HG03095 (cell line): ENCODE results near the gene VSTM5.
"Not testable (repeated sequence)": the region's sequence is repeated elsewhere in the genome, so short reads cannot be mapped to it uniquely, and the experiment has no call there.

Experiments
- ATAC-seq: cut with Tn5 transposase; IDR thresholded peaks from one replicate; pipeline ENCODE4 v1.9.1; 2021; ENCODE audit warnings: moderate library complexity; ENCODE audit not compliant: unreplicated experiment

VSTM5 gene, protein sequence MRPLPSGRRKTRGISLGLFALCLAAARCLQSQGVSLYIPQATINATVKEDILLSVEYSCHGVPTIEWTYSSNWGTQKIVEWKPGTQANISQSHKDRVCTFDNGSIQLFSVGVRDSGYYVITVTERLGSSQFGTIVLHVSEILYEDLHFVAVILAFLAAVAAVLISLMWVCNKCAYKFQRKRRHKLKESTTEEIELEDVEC

DNA sequence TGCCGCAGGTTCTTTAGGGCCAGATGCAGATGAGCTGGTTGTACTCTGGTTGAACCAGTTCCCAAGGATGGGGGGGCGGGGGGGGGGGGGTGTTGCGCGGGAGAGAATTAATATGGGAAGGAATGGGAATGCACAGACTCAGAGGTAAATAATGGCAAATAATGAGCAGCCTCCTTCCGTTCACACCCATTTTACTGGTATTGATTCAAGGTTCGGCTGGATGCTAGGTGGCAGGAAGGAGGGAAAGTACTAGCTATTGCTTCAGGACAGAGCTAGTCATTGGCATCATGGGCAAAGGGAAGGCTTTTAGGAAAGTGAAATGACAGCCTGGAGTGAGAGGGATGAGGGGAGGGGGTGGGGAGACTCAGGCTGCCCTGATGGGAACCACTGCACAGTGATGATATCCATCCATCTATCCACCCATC lies at the start of gene VSTM5:
VSTM5 (minus strand) TSS at position 25 of the 425 bp plus-strand sequence. CDS start 116 bp downstream, outside the sequence.
- no peak for ATAC-seq

DNA sequence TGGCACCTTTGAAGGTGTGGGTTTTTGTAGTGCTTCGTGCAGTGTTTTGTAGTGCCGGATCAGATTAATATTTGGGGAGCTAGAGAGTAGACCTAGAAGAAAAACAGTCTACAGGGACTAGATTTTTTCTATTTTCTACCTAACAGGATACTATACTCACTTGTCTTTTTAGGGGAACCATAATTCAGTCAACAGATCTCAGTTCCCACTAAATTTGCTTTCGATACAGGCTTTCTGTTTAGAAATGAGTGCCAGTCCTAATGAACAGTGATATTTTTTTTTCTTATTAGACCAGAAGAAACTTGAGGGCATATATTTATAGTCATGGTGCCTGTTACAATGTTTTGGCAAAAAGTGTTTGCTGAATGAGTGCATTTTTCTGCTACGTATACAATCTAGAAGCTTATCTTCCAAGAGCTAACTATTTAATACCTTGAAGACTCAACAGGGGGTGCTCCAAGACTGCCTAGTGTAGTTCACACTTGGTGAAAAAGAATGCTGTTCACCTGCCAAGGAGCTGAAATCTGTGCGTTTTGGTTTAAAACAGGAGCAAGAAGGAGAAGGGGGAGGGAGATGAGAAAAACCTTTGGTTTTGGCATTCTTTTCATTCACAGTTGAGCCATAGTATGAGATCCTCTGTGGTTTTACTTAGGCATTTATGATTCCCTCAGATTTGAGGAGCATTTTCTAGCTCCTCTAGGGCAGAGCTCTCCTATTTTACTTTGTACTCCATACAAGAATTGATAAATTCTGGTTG lies 44.9 kb upstream of the VSTM5 start:
- ATAC-seq: no peak

DNA sequence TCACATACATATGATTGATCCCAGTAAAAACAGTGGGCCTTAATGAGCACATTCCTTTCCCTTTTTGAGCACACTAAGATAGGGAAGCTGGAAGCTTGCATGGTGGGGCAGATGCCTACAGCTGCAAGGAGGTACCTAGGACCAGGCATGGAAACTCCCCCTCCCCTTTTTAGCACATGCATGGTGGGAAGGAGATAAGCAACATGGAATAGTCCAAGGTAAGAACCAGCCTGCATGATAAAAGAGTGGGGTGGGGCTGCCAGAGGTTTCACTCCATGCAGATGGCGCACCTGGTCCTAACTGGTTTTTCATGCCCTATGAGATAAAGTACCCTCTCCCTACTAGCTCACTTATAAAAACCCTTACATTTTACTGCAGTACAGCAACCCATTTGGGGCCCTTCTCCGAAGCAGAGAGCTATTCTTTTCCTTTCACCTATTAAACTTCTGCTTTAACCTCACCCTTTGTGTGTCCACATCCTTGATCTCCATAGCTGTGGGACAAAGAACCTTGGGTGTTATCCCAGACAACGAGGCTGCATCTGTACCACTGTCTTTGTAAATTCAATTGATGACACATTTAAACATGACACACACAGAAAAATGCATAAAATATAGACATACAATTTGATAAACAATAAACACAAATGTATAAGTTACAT lies 40.1 kb upstream of the VSTM5 start:
- ATAC-seq: no peak

DNA sequence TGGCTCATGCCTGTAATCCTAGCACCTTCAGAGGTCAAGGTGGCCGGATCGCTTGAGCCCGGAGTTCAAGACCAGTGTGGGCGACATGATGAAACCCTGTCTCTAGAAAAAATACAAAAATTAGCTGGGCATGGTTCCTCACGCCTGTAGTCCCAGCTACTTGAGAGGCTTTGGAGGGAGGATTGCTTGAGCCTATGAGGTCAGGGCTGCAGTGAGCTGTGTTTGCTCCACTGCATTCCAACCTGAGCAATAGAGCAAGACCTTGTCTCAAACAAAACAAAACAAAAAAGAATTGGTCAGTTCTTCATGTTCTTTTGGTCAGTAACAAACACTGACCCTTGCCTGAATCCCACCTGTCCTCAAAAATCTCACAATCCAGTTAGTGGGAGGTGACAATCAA lies 36.7 kb upstream of the VSTM5 start:
- ATAC-seq: no peak

DNA sequence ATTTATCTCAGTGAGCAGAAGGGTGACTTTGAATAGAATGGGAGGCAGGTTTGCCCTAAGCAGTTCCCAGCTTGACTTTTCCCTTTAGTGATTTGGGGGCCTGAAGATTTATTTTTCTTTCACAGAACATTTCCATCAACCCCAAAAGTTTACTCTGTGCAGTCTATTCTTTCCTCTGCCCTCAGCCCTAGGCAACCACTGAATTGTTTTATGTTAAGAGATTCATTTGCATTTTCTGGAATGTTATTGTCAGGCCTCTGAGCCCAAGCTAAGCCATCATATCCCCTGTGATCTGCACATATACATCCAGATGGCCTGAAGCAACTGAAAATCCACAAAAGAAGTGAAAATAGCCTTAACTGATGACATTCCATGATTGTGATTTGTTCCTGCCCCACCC lies 28.7 kb upstream of the VSTM5 start:
- ATAC-seq: not testable (repeated sequence)

DNA sequence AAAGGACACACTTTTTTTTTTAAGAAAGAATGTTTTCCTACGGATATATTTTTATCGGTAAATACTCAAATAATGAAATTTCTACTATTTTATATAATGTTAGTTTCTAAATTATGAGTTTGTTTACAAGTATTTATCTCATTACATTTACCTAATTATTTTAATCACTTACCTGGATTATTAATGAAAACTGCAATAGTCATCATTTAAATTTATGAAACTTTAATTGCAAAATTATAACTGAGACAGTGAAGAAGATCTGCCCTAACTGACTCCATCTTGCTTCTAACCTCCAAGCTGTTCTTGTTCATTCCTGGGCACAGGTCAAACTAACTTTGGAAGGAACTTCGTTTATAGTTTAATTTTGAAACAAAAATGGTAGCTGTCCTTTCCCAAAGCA lies 25.2 kb upstream of the VSTM5 start:
- no peak for ATAC-seq

DNA sequence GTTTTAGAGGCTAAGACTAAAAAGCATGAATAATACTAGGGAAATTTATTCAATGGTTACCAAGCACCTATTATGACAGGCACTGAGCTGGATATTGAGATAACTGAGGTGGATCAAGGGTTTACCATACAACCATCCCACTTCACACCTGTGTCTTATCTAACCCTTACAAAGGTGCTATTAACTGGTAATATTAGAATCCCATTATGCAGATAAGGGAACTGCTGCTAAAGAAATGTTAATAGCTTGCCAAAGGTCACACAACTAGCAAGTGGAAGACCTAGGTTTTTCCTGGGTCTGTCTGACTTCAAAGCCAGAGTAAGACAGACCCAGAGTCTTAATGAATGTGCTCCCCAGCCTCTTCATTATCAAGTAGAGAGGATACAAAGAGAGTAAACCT lies 21.1 kb upstream of the VSTM5 start:
- no peak for ATAC-seq

DNA sequence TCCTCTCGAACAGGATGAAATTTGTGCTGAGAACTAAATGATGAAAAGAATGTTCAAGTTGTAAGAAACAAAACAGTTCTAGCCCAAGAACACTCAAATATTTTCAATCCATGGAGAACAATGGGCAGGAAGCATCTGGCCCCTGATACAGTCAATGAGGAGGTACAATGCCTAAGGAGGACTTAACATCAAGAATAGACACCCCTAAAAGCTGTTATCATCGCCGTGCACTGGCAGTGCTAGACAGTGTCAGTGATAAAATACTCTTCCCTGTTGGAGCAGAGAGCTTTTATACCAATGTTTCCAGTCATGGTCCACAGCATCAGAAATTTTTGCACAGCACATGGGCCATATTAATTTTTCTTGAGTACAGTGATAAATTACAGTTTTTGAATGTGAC lies 20.2 kb upstream of the VSTM5 start:
- no peak for ATAC-seq

DNA sequence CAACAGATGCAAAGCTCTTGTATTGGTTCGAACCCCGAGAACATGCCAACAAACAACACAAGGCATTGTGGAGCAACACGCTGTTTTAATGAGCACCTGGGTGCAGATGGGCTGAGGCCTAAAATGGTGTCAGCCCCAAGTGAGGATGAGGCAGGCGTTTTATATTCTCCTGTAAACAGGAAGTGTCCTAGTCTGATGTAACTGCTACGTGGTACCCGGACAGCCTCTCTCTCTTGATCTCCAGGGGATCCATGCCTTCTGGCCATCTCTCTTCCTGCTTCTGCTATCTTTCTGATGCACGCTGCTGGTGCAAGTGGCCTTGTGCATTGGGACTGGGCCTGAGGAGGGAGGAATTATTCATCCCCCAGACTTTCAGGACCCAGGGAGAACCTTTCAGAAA lies 19.4 kb upstream of the VSTM5 start:
- ATAC-seq: no peak

DNA sequence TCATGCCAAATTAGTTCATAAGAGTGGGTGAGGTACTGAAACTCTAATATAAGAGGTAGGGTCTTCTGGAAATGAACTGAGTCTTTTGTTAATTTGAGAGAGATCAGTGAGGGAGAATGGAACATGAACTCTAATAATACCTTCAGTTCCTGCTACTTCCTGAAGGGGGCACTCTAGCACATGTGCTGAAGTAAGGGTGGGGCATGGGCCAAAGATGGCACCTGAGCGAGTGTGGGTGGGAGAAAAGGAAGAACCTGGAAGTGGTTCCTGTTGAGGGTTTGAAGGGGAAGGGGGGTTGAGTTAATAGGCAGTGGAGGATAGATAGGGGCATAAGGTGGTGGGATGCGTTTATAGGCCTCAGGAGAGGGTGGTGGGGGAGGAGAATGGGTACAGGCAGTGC lies 18.0 kb upstream of the VSTM5 start:
- ATAC-seq: not testable (repeated sequence)

DNA sequence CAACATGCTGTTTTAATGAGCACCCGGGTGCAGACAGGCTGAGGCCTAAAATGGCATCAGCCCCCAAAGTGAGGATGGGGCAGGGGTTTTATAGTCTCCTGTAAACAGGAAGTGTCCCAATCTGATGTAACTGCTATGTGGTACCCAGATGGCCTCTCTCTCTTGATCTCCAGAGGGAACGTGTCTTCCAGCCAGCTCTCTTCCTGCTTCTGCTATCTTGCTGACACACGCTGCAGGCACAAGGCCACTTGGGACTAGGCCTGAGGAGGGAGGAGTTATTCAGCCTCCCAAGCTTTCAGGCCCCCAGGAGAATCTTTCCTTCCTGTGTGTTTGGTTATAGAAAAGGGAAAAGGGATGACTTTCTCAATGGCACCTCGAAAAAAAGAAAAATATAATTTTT lies 11.4 kb upstream of the VSTM5 start:
- ATAC-seq: no peak

DNA sequence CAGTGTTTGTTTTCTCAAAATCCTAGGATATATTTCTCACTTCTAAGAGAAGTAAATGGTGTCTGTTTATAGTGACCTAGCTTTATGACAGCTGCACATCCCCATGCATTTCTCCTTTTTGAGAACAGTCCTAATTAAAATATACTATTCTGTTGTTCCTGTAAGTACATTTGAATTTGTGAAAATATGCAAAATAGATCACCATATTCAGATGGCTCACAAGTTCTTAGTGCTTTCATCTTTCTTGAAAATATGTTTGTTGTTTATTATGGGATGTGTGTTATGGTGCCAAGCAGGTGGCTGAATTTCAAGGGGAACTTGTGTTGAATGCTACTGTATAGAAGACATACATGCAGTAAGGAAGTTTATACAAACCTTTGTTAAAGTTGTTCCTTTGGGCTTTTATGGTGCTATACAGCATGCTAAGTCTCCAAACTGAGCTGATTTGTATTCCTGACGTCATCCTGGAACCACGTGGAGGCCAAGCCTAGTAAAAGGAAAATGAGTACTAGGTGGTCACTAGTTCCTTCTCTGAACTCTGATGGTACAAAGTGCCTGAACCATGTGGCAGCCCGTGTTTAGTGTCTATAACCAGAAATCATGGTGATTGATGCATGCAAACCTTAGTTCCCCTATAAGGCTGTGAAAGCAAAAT lies 7.8 kb upstream of the VSTM5 start:
- ATAC-seq: no peak

DNA sequence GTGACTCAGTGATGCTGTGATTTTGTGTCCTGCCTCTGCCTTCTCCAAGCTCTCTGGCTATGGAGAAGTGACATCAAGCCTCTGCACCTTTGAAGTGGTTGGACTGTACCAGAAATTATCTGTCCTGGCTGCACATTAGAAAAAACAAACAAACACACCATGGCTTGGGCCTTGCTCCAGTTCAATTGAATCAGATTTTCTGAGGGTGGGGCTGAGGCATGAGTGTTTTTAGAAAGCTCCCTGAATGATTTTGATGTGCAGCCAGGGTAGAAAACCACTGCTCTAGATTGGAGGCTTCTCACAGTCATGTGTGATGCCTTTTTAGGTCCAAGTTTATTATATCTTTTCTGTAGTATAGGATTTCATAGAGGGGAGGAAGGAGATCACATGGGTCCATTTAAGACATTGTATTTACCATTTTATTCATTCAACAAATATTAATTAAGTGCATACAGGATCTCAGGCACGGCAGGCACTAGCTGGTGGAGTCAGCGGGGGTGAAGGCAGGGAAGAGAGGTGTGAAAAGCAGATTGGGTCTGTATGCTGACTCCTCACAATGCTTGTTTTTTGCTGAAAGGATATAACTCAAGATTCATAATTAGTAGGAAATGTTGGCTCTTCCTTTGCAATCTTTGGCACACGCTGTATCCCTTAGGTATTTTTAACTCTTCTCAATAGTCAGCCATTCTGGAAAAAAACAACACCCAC lies 7.1 kb upstream of the VSTM5 start:
- no peak for ATAC-seq

DNA sequence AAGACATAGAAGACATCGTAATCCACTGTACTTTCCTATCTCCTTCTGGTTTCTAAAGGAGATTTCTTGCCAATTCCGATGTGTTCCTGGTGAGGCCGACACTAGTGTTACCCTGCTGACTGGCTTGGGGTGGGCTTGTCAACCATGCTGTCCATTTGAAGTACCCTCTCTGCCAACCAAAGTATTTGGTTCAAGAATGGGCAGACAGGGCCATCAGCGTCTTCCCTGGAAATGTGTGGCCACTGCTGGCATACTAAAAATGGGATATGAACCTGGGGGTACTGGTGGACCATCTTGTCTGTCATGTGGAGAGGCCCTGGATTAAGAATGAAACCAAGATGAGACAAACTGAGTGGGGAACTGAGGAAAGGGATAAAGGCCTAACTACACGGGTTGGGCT lies 1.8 kb upstream of the VSTM5 start:
- no peak for ATAC-seq

DNA sequence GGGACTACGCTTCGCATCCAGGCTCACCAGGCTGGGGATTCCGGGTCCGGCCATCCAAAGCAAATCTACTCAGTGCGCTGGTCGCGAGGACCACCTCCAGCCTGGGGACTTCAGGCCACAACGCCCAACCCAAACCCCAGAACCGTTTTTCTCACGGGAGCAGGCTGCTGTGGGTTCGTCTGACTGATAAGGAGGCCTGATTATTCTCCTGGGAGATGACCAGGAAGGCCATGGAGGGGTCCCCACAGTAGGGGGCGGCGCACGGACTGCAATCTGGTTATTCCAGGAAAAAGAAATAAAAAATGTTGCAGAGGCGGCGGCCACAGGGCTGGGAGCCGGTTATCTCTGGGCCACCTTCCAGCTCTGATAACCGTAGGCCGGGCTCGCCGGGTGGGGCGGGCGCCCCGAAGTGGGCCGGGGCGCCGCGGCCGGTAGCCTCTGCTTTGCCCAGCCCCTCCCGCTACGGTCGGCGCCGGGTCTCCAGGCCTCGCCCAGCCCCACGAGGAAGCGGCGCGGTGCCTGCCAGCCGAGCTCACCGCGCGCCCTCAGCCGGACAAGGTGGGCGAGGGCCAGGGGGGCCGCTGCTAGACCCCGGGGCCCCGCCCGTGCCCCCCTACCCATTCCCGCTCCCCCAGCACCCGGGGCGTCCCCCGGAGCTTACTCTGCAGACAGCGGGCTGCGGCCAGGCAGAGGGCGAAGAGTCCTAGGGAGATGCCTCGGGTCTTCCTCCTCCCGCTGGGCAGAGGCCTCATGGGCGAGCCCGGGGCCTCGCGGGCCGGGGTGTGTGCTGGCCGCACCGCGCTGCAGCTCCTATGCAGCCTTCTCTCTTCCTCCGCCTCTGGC lies 446 bp downstream of the VSTM5 start:
- no peak for ATAC-seq

DNA sequence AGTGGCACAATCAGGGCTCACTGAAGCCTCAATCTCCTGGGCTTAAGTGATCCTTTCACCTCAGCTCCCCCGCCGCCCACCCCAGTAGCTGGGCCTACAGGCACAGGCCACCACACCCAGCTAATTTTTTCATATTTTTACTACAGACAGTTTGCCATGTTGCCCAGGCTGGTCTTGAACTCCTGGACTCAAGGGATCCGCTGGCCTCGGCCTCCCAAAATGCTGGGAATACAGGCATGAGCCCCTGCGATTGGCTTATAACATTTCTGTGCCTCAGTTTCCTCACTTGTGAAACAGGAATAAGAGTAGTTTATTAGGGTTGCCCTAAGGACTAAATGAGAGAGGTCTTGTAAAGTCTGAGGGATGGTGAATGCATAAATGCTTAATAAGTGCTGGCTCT lies 1.2 kb downstream of the VSTM5 start:
- ATAC-seq: no peak

DNA sequence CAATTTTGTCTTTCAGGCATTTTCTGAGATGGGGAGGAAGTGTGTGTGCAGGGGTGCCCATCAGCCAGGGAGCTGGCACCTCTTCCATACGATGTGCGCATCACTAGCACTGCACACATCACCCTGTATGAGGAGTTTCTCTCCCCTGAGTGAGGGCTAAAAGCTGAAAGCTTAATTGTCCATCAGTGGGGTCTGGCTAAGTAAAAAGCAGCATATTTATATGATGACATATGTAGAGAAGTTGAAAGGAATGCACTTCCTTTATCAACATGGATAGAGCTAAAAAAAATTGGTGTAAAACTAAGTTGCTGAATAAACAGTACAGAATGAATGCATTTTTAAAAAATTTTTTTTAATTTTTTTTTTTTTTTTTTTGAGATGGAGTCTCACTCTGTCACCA lies 4.0 kb downstream of the VSTM5 start:
- ATAC-seq: no peak

DNA sequence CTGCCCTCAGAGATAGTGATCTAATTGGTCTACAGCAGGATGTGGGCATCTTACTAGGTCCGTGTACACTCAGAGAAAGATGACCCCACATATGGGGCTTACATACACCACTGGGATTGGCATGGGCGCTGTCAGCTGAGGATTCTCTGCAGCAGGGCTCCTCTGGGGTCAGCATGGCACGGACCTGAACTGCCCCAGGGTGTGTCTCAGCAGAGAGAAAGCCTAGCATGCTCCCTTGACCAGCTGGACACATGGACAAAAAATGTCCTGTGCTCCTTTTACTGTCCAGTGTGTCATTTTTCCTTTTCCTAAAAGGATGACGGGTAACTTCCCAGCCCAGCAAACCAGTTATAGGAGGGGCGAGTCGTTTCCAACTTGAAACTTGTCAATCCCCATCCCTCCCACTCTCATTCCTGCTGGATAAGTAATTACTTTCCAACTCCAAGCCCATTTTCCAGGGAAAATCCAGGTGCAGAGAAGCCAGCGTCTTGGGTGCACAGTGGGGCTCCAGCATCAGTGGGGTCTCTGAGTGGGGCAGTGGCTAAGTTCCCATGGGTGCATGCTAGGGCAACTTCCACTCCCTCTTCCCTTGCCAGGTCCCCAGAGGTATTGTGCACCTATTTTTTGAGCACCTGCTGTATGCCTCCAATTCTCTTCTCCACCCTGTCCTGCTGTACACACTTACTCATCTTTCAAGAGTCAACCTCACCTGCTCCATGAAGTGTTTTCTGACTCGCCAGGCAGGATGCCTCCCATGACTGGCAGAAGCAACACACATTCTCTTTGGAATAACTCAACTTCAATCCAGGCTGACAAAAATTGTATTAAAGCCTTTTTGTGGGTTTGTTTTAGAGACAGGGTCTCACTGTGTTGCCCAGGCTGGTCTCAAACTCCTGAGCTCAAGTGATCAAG lies 5.0 kb downstream of the VSTM5 start:
- ATAC-seq: no peak

DNA sequence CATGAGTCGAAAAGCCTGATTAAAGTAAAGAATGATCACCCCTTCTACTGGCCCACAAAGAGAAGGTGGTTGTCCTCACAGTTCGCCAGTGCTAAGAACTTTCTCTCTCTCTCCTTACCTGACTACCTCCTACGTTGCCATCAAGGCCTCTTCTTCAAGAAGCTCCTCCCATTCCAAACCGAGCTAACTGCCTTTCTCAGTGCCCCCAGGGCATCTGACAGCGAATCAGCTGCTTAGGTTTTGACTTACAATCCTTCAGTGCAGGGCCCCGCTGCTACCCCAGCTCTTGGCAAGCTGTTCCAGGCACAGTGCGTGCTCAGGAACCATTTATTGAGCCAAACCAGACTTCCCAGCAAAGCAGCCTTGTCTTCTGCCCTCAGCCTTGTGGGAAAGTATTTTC lies 5.8 kb downstream of the VSTM5 start:
- ATAC-seq: no peak
